GM23338 (cell line): ENCODE results near the gene CD86.

ENCODE experiments used
- CTCF ChIP-seq, 2 experiments: fragments of 200-600 bp in 1 of 2; sonication (generic) in 1 of 2; conservative IDR thresholded peaks; 2 replicates each; pipeline versions ENCODE4 v1.5.1 to v1.6.1; 2016 to 2017; ENCODE audit warnings: antibody characterized with exemption in 2 of 2, low read depth in 2 of 2, mild to moderate bottlenecking in 2 of 2, moderate library complexity in 1 of 2
- EZH2 ChIP-seq: fragments of 200-600 bp; sonication (generic); IDR thresholded peaks from one replicate; pipeline ENCODE4 v1.8.0; 2017; ENCODE audit warnings: antibody characterized with exemption, mild to moderate bottlenecking, low read depth; ENCODE audit not compliant: unreplicated experiment
- EZH2phosphoT487 ChIP-seq: fragments of 200-600 bp; sonication (generic); IDR thresholded peaks from one replicate; pipeline ENCODE4 v1.8.1; 2018; ENCODE audit warnings: antibody characterized with exemption; ENCODE audit not compliant: unreplicated experiment
- NANOG ChIP-seq: IDR thresholded peaks from 2 replicates; pipeline ENCODE4 v1.6.1; 2016; ENCODE audit warnings: antibody characterized with exemption, borderline replicate concordance
- POLR2AphosphoS5 ChIP-seq: IDR thresholded peaks from 2 replicates; pipeline ENCODE4 v1.6.1; 2016; ENCODE audit warnings: antibody characterized with exemption, low read depth

GRCh38 chr3:122077293-122078234, 22.4 kb downstream of the CD86 start:
- no peak for TF ChIP-seq POLR2AphosphoS5
- TF ChIP-seq EZH2, result no peak
- no peak for TF ChIP-seq CTCF (conservative IDR thresholded peaks at IDR 0.05; ENCODE audit: low read depth in 2 of 2)
- no peak for TF ChIP-seq NANOG
- TF ChIP-seq EZH2phosphoT487, result no peak
